HG02938 (cell line): ENCODE measurements around the gene KXD1.
"Not testable (repeated sequence)": the region's sequence is repeated elsewhere in the genome, so short reads cannot be mapped to it uniquely, and the experiment has no call there.

Experiments used
- ATAC-seq: cut with Tn5 transposase; IDR thresholded peaks from one replicate; pipeline ENCODE4 v1.9.1; 2021; ENCODE audit warnings: mild to moderate bottlenecking, moderate library complexity; ENCODE audit not compliant: unreplicated experiment

Gene KXD1

DNA sequence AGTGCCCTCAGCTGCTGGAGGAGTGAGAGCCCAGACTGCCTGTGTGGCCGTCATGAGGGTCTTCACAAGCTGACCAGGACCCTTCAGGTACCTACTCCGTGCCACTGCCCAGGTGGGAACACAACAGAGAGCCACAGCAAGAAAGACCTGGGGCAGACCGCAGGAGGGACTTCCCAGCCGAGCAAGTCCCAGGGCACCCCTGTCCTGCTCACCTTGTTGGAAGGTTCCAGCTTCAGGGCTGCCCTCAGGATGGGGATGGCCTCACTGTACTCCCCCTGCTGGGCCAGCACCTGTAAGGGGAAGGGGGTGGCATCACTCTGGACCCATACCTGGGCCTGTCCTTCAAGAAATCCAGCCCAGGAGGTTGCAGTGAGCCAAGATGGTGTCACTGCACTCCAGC is 24.6 kb upstream of the KXD1 start:
- no peak for ATAC-seq

DNA sequence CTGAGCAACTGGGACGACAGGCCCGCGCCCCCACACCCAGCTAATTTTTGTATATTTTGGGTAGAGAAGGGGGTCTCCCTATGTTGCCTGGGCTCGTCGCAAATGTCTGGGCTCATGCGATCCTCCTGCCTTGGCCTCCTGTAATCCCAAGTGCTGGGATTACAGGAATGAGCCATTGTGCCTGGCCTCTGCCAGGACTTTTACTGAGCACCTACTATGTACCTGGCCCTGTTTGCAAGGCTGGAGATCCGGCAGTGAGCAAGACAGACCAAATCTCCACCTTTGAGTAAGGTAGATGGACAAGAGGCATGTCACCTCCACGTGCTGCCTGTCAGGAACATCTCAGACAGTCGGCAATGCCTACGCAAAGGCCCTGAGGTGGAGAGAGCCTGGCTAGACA is 21.2 kb upstream of the KXD1 start:
- no peak for ATAC-seq

- no peak for ATAC-seq
Measured at GRCh38 chr19:18537431-18537830, 20.2 kb upstream of the KXD1 start.

- no peak for ATAC-seq
Measured at GRCh38 chr19:18538115-18538514, 19.6 kb upstream of the KXD1 start.

DNA sequence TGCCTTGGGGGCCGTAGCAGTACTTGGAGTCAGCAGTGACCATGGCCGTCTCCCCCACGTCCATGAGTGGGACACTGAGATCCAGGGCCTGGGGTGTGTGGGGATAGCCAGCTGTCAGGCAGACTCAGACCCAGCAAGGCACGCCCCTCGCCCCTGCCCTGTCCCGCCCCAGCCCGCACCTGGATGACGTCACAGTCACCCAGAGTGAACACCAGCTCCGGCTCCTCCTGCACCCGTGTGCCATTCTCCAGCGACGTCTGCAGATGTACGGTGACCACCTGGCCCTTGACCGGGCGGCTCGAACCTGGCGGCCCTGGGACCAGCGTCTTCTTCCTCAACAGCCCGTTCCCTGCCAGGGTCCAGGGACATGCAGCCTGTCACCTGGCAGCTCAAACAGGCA is 18.3 kb upstream of the KXD1 start:
- ATAC-seq: no peak

- ATAC-seq: not testable (repeated sequence)
Measured at GRCh38 chr19:18540200-18540599, 17.5 kb upstream of the KXD1 start.

- ATAC-seq: no peak
Measured at GRCh38 chr19:18541258-18541991, 16.2 kb upstream of the KXD1 start.

GRCh38 chr19:18541992-18542940 is 15.4 kb upstream of the KXD1 start:
- ATAC-seq: no peak

- ATAC-seq: peak; percentile 73
Measured at GRCh38 chr19:18542941-18543813, 14.5 kb upstream of the KXD1 start, which contains the start of gene FKBP8. Gene FKBP8, minus strand, starts transcription at chr19:18543573. Its CDS starts 1,603 bp downstream, at chr19:18541970.

- ATAC-seq: peak; percentile 48
Measured at GRCh38 chr19:18543814-18544475, 13.7 kb upstream of the KXD1 start.

GRCh38 chr19:18551631-18552030 is 6.0 kb upstream of the KXD1 start:
- ATAC-seq: no peak

- no peak for ATAC-seq
Measured at GRCh38 chr19:18558202-18558555, 509 bp downstream of the KXD1 start.

DNA sequence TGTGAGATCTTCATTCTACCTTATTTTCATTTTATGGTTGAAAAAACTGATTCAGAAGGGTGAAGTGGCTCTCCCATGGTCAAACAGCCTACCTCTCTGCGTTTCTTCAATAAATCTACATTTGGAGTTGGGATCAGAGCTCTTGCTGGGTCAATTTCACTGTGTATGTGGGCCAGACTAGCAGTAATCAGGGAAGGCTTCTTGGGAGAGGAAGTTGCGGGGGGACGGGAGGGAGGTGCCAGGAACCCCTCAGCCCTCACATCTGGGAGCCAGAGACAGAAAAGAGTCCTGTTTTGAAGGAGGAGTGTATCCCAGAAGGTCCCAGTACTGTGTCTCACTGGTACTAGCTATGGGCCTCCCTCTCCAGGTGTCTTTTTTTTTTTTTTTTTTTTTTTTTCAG is 934 bp downstream of the KXD1 start:
- ATAC-seq: no peak

- no peak for ATAC-seq
Measured at GRCh38 chr19:18559685-18560084, 2.0 kb downstream of the KXD1 start.

DNA sequence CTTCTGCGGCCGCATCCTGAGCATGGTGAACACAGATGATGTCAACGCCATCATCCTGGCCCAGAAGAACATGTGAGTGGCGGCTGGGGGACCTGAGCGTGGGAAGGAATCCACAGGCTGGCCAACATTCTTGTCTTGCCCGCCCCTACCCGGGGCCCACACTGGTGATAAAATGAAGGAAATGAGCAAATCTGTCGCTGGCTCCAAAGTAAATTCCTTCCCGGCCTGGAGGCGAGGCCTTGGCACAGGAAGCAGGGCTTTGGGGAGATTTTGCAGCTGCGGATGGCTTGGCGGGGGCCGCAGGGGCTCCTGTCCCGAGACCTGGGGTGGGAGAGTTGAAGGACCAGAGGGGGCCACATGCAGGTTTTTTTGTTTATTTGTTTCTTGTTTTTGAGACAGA is 4.4 kb downstream of the KXD1 start:
- ATAC-seq: no peak

DNA sequence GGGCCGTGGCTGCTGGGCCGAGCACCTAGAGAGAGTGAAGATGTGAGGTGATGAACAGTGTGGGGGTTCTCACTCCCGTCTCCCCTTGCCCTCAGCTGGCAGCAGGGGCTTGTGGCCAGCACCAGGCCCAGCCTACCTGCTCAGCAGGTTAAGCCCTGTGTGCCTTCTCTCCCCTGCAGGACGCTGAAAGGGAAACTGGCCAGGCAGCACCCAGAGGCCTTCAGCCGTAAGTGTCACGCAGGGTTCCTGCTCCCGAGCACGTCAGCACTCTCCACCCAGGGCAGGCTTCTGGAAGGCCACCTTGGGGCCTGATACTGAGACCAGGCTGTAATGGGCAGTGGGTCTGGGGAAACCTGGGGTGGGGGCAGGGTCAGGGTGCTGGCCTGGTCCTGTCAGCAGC is 9.3 kb downstream of the KXD1 start:
- no peak for ATAC-seq

DNA sequence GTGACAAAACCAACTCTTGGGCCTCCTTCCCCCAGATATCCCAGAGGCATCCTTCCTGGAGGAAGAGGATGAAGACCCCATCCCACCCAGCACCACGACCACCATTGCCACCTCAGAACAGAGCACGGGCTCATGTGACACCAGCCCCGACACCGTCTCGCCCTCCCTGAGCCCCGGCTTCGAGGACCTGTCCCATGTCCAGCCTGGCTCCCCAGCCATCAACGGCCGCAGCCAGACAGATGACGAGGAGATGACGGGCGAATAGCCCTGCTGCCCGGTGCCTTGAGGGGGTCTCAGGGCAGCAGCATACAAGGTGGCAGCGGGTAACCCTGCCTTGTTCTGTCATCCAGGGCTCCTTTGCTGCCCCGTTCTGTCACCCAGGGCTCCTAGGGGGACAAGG is 10.7 kb downstream of the KXD1 start:
- no peak for ATAC-seq

DNA sequence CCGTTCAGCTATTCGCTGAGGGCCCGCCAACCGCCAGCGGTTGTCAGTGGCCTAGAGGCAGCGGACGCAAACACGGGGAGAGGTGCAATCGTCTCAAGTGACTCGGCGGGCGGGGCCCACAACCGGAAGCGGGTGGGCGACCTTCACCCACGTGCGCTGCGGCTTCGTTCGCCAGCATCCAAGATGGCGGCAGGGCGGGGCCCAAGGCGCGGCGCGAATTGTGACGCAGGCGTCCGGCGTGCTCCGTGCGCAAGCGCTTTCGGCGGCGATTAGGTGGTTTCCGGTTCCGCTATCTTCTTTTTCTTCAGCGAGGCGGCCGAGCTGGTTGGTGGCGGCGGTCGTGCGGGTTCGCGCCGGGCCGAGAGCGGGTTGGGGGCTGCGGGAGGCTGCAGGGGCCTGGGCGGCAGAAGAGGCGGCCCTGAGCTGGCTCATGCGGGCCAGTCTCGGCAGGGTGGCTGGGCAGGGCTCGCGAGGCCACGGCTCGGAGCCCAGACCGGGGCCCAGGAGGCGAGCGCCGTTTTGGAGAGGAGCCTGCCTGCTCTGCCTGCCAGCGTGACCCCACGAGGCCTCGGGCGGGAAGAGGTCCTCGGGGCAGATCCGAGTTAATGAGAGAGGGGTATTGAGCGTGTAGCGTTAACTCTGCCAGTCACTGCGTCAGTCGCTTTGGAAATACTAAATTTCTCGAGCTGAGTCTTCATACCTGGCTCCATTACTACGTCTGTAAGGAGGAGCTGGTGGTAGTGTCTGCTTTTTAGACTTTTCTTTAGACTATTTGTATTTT is 14.1 kb downstream of the KXD1 start, which contains the start of gene UBA52:
TSS of gene UBA52 (plus strand) at position 294 of the 781 bp plus-strand sequence. CDS start 1,444 bp downstream, outside the sequence.
- peak; percentile 87 for ATAC-seq

GRCh38 chr19:18574691-18575291 is 17.1 kb downstream of the KXD1 start:
- ATAC-seq: no peak
